GM12878 (cell line): ENCODE results near the gene JMJD4. TPM values are rescaled to one million over a fixed set of nuclear protein-coding genes. Genes with fewer than 3 reads are reported as not detected.

Source experiments
- ATAC-seq: fragments of 200-7000 bp; cut with Tn5 transposase; 3 replicates; pipeline ENCODE4 v1.9.1; 2020; ENCODE audit warnings: mild to moderate bottlenecking, moderate library complexity
- BruUV-seq: library from RNA; stranded (reverse); fragments of 400-500 nt; replicated peaks from 2 replicates; lab custom pipeline; 2021; lab: Mats Ljungman, UMichigan
- CTCF ChIA-PET: fragments of 300-600 bp; sonication (Branson Sonifier 250); formaldehyde crosslinking; extraction: SDS; loops from one replicate; lab custom pipeline; 2021; ENCODE audit warnings: inconsistent platforms; lab: Yijun Ruan, JAX
- POLR2A ChIA-PET: fragments of 350-600 bp; formaldehyde crosslinking; extraction: SDS; loops from one replicate; lab custom pipeline; 2021; ENCODE audit warnings: inconsistent platforms; lab: Charles Lee
- RAD21 ChIA-PET: fragments of 300-600 bp; sonication (Branson Sonifier 250); formaldehyde crosslinking; loops from one replicate; lab custom pipeline; 2023; ENCODE audit warnings: antibody characterized with exemption; ENCODE audit not compliant: unreplicated experiment; lab: Charles Lee
- SMC1A ChIA-PET: fragments of 300-600 bp; sonication (Branson Sonifier 250); formaldehyde crosslinking; loops from one replicate; lab custom pipeline; 2023; ENCODE audit not compliant: unreplicated experiment, uncharacterized antibody; lab: Charles Lee
- DNase-seq: peaks from one replicate; pipeline ENCODE4 v3.0.0-alpha.2; 2011; ENCODE audit warnings: low read depth, low spot score
- FAIRE-seq: peaks from 3 replicates; lab custom pipeline; 2011; peaks lifted over from hg19 to GRCh38; lab: Jason Lieb, UNC
- H2AFZ ChIP-seq: 2 replicates; pipeline ENCODE4 v1.6.0; 2011; ENCODE audit warnings: low read depth, low read length, control low read depth; ENCODE audit not compliant: control insufficient read depth
- H3K27ac ChIP-seq: 2 replicates; pipeline ENCODE4 v1.5.1; 2011; ENCODE audit warnings: control low read depth; ENCODE audit not compliant: control insufficient read depth, insufficient read depth
- H3K27me3 ChIP-seq, 2 experiments: replicated peaks in 1 of 2; 2 replicates each; pipeline versions ENCODE4 v1.6.0 to v1.6.1; 2011; ENCODE audit warnings: low read length in 1 of 2; ENCODE audit not compliant: control insufficient read depth in 2 of 2, insufficient read depth in 2 of 2
- H3K36me3 ChIP-seq, 2 experiments: 2 replicates each; pipeline ENCODE4 v1.5.1; 2011; ENCODE audit warnings: low read length in 1 of 2; ENCODE audit not compliant: control insufficient read depth in 2 of 2, insufficient read depth in 2 of 2
- H3K4me1 ChIP-seq: 2 replicates; pipeline ENCODE4 v1.6.1; 2011; ENCODE audit warnings: mild to moderate bottlenecking, low read length, moderate library complexity, mixed read lengths; ENCODE audit not compliant: control insufficient read depth, insufficient read depth
- H3K4me2 ChIP-seq: 2 replicates; pipeline ENCODE4 v1.6.0; 2011; ENCODE audit warnings: control low read depth; ENCODE audit not compliant: control insufficient read depth, insufficient read depth
- H3K4me3 ChIP-seq: fragments of 200-600 bp; sonication (generic); 2 replicates; pipeline ENCODE4 v1.5.1; 2016
- H3K79me2 ChIP-seq: 2 replicates; pipeline ENCODE4 v1.6.0; 2011; ENCODE audit warnings: low read length; ENCODE audit not compliant: control insufficient read depth, insufficient read depth
- H3K9ac ChIP-seq: 2 replicates; pipeline ENCODE4 v1.8.0; 2011; ENCODE audit warnings: low read length, control low read depth, mixed read lengths; ENCODE audit not compliant: control insufficient read depth, insufficient read depth
- H3K9me3 ChIP-seq: replicated peaks from 3 replicates; pipeline ENCODE4 v1.5.1; 2011; ENCODE audit warnings: mild to moderate bottlenecking, low read length; ENCODE audit not compliant: control insufficient read depth, insufficient read depth
- H4K20me1 ChIP-seq: 2 replicates; pipeline ENCODE4 v1.6.0; 2011; ENCODE audit not compliant: control insufficient read depth, insufficient read depth
- ATF3 ChIP-seq: IDR thresholded peaks from 2 replicates; pipeline ENCODE4 v1.6.1; 2011; ENCODE audit warnings: low read depth, mild to moderate bottlenecking, low read length, moderate library complexity, borderline replicate concordance; ENCODE audit errors: extremely low read depth
- ATF7 ChIP-seq: fragments of 450-650 bp; IDR thresholded peaks from 2 replicates; pipeline ENCODE4 v1.6.1; 2016; ENCODE audit warnings: low read depth, mild to moderate bottlenecking
- FOXK2 ChIP-seq: fragments of 450-650 bp; IDR thresholded peaks from 2 replicates; pipeline ENCODE4 v1.6.1; 2017; ENCODE audit warnings: mild to moderate bottlenecking, moderate library complexity
- JUND ChIP-seq: IDR thresholded peaks from 2 replicates; pipeline ENCODE4 v1.6.1; 2012; ENCODE audit warnings: low read depth, mild to moderate bottlenecking, low read length, improper control_type of control experiment, moderate library complexity
- LARP7 ChIP-seq: fragments of 450-650 bp; IDR thresholded peaks from 2 replicates; pipeline ENCODE4 v1.6.1; 2017; ENCODE audit warnings: mild to moderate bottlenecking
- MAX ChIP-seq: IDR thresholded peaks from 2 replicates; pipeline ENCODE4 v1.6.1; 2012; ENCODE audit warnings: low read depth, low read length, improper control_type of control experiment
- NR2C2 ChIP-seq: IDR thresholded peaks from 2 replicates; pipeline ENCODE4 v1.6.1; 2011; ENCODE audit warnings: borderline replicate concordance, low read depth; ENCODE audit not compliant: control insufficient read depth, insufficient read length
- PKNOX1 ChIP-seq: fragments of 450-650 bp; IDR thresholded peaks from 2 replicates; pipeline ENCODE4 v1.6.1; 2016; ENCODE audit warnings: mild to moderate bottlenecking
- POU2F2 ChIP-seq: IDR thresholded peaks from 3 replicates; pipeline ENCODE4 v1.6.1; 2011; ENCODE audit warnings: low read depth, mild to moderate bottlenecking, low read length, borderline replicate concordance
- ZNF207 ChIP-seq: fragments of 450-650 bp; IDR thresholded peaks from 2 replicates; pipeline ENCODE4 v1.6.1; 2014; ENCODE audit warnings: antibody characterized with exemption, mild to moderate bottlenecking, borderline replicate concordance
- ZNF24 ChIP-seq: fragments of 450-650 bp; IDR thresholded peaks from 2 replicates; pipeline ENCODE4 v1.6.1; 2017; ENCODE audit warnings: antibody characterized with exemption, mild to moderate bottlenecking
- ZNF622 ChIP-seq: fragments of 450-650 bp; IDR thresholded peaks from 2 replicates; pipeline ENCODE4 v1.6.1; 2017; ENCODE audit warnings: mild to moderate bottlenecking, inconsistent platforms
- WGBS: methylation state at CpG from one replicate; pipeline ENCODE4 v1.1.6; 2016; ENCODE audit warnings: low lambda C conversion rate; ENCODE audit not compliant: insufficient replicate concordance, insufficient coverage; ENCODE audit errors: missing lambda C conversion rate; 5-methylcytosine and 5-hydroxymethylcytosine counted together
- in situ Hi-C: fragments of 300-500 bp; cut with MboI; formaldehyde crosslinking; loops from 9 replicates; pipeline ENCODE4 v1.14.3; 2018; ENCODE audit warnings: mixed read lengths
- intact Hi-C: fragments of 100-400 bp; cut with micrococcal nuclease; formaldehyde crosslinking; loops from one replicate; pipeline ENCODE4 v1.14.2; 2022; ENCODE audit not compliant: unreplicated experiment
- polyA plus RNA-seq, 11 experiments: library from polyadenylated mRNA; depleted of rRNA in 4 of 11; unstranded in 6 of 11; stranded (reverse) in 5 of 11; fragments of >200 nt; fragmentation: Nextera tagmentation in 4 of 11; fragmentation: Illumina TruSeq in 1 of 11; extraction: Ambion mirVana in 4 of 11; extraction: Trizol in 1 of 11; gene quantifications; 1 replicate in 1 of 11; 2 replicates in 10 of 11; pipeline versions ENCODE4 v1.2.1 to v1.2.3, GENCODE V29; 2011 to 2016; ENCODE audit warnings: inconsistent platforms in 2 of 11, missing spikeins in 2 of 11, low read depth in 1 of 11
- total RNA-seq, 4 experiments: library from RNA; depleted of rRNA in 3 of 4; stranded (reverse); fragments of >200 nt in 3 of 4; fragmentation: Illumina TruSeq in 1 of 4; extraction: Trizol in 1 of 4; gene quantifications; 2 replicates each; pipeline versions ENCODE4 v1.2.1 to v1.2.3, GENCODE V29; 2013 to 2021

JMJD4 gene
- total and polyA plus RNA-seq, 10 of the 15 experiments (the other 5 are each of a cell fraction or from before 2014, with no cell fraction given) = 0.89 to 38.3 (median 18.4) TPM

GRCh38 chr1:227769936-227770494 is 34.9 kb upstream of the JMJD4 start:
- in situ Hi-C loops (no loop called here), intact Hi-C loops (loop anchor here (10.0 kb wide), 1 partner anchor 305 kb away; no protein-coding TSS in a partner anchor)
- Histone ChIP-seq H3K36me3 (peaks cover 16 to 18% of the 10 kb centered on the region in 2 experiments), H2AFZ (no peak overlapping the region), H4K20me1 (no peaks in the 10 kb centered on the region), H3K9me3 (no peaks in the 10 kb centered on the region), H3K27me3 (no peaks in the 10 kb centered on the region), H3K4me3 (no peak overlapping the region), H3K27ac (no peak overlapping the region), H3K4me1 (no peaks in the 10 kb centered on the region), H3K4me2 (no peak overlapping the region), H3K9ac (no peak overlapping the region), H3K79me2 (no peaks in the 10 kb centered on the region)
- SMC1A ChIA-PET = no interaction called here
- RAD21 ChIA-PET = no interaction called here
- DNase-seq (no peak), FAIRE-seq (no peak), ATAC-seq (no peak)
- no TSS peak for BruUV-seq
- 98% methylated on average over 15 of the region's 15 CpGs for WGBS
- CTCF ChIA-PET = no interaction called here
- TF ChIP-seq FOXK2 (no peak), PKNOX1 (no peak), JUND (no peak), POU2F2 (no peak), ATF3 (no peak), MAX (no peak), ZNF24 (no peak), ZNF622 (no peak), NR2C2 (no peak), LARP7 (no peak), ATF7 (no peak), ZNF207 (no peak)
- POLR2A ChIA-PET = no interaction called here
